NB4 (cell line): ENCODE results near the gene PDZK1IP1.

Experiments
- CTCF ChIP-seq: IDR thresholded peaks from one replicate; pipeline ENCODE4 v1.5.1; 2012; ENCODE audit warnings: low read depth, low read length
- POLR2A ChIP-seq: IDR thresholded peaks from 2 replicates; pipeline ENCODE4 v1.6.1; 2011; ENCODE audit warnings: mild to moderate bottlenecking; ENCODE audit not compliant: insufficient read length; ENCODE audit errors: extremely low read depth

GRCh38 chr1:47181955-47182675 is 7.7 kb downstream of the PDZK1IP1 start:
- TF ChIP-seq POLR2A (no peak), CTCF (no peak)
